Lung (tissue), 12 donors: ENCODE data around the gene ADAMTSL1. TPM values are rescaled to one million over a fixed set of nuclear protein-coding genes. Genes with fewer than 3 reads are reported as not detected.
A peak's percentile ranks its signal among the peaks of the same experiment; 100 is the strongest.

Experiments
- ATAC-seq: fragments of 200-7000 bp; cut with Tn5 transposase; one replicate; pipeline ENCODE4 v1.9.1; 2020; ENCODE audit warnings: moderate number of reproducible peaks; ENCODE audit not compliant: insufficient read depth, low FRiP score
- DNase-seq, 3 donors: peaks; one replicate each; pipeline ENCODE4 v3.0.0-alpha.2; 2013 to 2017
- H3K27ac ChIP-seq, 2 donors: one replicate each; pipeline ENCODE4 v1.5.1; 2013; ENCODE audit warnings: mild to moderate bottlenecking in 2 of 2, moderate library complexity in 2 of 2, control low read depth in 1 of 2, inconsistent platforms in 1 of 2, low read depth in 1 of 2, low read length in 1 of 2
- H3K27me3 ChIP-seq, 3 donors: one replicate each; pipeline ENCODE4 v1.5.1; 2013; ENCODE audit warnings: low read length in 2 of 3; ENCODE audit not compliant: control insufficient read depth in 3 of 3, insufficient read depth in 3 of 3
- H3K36me3 ChIP-seq, 4 donors: one replicate each; pipeline ENCODE4 v1.5.1; 2013; ENCODE audit warnings: low read length in 4 of 4, mild to moderate bottlenecking in 1 of 4, moderate library complexity in 1 of 4; ENCODE audit not compliant: control insufficient read depth in 4 of 4, insufficient read depth in 4 of 4
- H3K4me1 ChIP-seq, 5 donors: one replicate each; pipeline ENCODE4 v1.5.1; 2013; ENCODE audit warnings: low read length in 5 of 5, mild to moderate bottlenecking in 2 of 5, moderate library complexity in 1 of 5; ENCODE audit not compliant: control insufficient read depth in 5 of 5, insufficient read depth in 5 of 5
- H3K4me3 ChIP-seq: one replicate; pipeline ENCODE4 v1.5.1; 2013; ENCODE audit warnings: mild to moderate bottlenecking, control low read depth, moderate library complexity
- H3K9ac ChIP-seq, 2 donors: one replicate each; pipeline ENCODE4 v1.5.1; 2013; ENCODE audit warnings: low read length in 2 of 2, control low read depth in 1 of 2; ENCODE audit not compliant: insufficient read depth in 1 of 2
- H3K9me3 ChIP-seq, 4 donors: one replicate each; pipeline ENCODE4 v1.5.1; 2013; ENCODE audit warnings: low read length in 3 of 4, mild to moderate bottlenecking in 1 of 4, moderate library complexity in 1 of 4; ENCODE audit not compliant: control insufficient read depth in 4 of 4, insufficient read depth in 3 of 4
- CTCF ChIP-seq: IDR thresholded peaks from 2 replicates; pipeline ENCODE4 v1.5.1; 2012; ENCODE audit warnings: mild to moderate bottlenecking; ENCODE audit errors: control extremely low read depth, extremely low read depth
- WGBS, 2 donors: extraction: QIAGEN DNeasy Blood & Tissue Kit; methylation state at CpG; one replicate each; pipeline ENCODE4 v1.1.7; 2013; 5-methylcytosine and 5-hydroxymethylcytosine counted together
- polyA plus RNA-seq, 2 donors: library from polyadenylated mRNA; stranded (reverse); fragments of 200-250 nt; gene quantifications; one replicate each; pipeline ENCODE4 v1.2.1, GENCODE V29; 2013
- total RNA-seq, 2 donors: library from RNA; depleted of rRNA in 1 of 2; stranded (reverse); fragments of >200 nt in 1 of 2; gene quantifications; one replicate each; pipeline ENCODE4 v1.2.1, GENCODE V29; 2014 to 2021
- donor health status: control.
- donor health status: control.
- donor health status: Bipolar disorder and iron deficiency.
- donor health status: healthy.
- donor health status: DM: yes; HTN: yes; CAD: no.

The ADAMTSL1 gene
- total and polyA plus RNA-seq, 4 donors: 0.25 to 36.2 (median 1.4) TPM

GRCh38 chr9:18861609-18862544 is 387.9 kb downstream of the ADAMTSL1 start:
- TF ChIP-seq CTCF: no peak
- no peaks in the 10 kb centered on the region for H3K27me3 ChIP-seq
- peak; percentile 53 to 73 (median 59) for DNase-seq
- H3K4me1 ChIP-seq: peaks cover 0 to 40% (median 8%) of the 10 kb centered on the region in 5 donors
- H3K9me3 ChIP-seq: peaks cover 0 to 2% (median 0%) of the 10 kb centered on the region in 4 donors
- H3K36me3 ChIP-seq: no peaks in the 10 kb centered on the region
- H3K9ac ChIP-seq: peak overlapping the region in 1 of 2 donors; percentile 17
- no peak overlapping the region for H3K4me3 ChIP-seq
- no peak overlapping the region for H3K27ac ChIP-seq
- ATAC-seq: no peak
- WGBS, 2 donors: 65 to 80% methylated on average over 14 of the region's 14 CpGs

GRCh38 chr9:18863791-18864190 is 389.8 kb downstream of the ADAMTSL1 start:
- DNase-seq (peak in 2 of 3 donors; percentile 76 to 83), ATAC-seq (no peak)
- Histone ChIP-seq H3K4me3 (no peak overlapping the region), H3K36me3 (no peaks in the 10 kb centered on the region), H3K27ac (peak overlapping the region in 1 of 2 donors; percentile 44), H3K9ac (no peak overlapping the region), H3K27me3 (no peaks in the 10 kb centered on the region), H3K9me3 (peaks cover 0 to 2% (median under 1%) of the 10 kb centered on the region in 4 donors), H3K4me1 (peaks cover 0 to 34% (median 8%) of the 10 kb centered on the region in 5 donors)
- 81% methylated on average over 4 of the region's 4 CpGs for WGBS, 2 donors
- TF ChIP-seq CTCF: no peak

- TF ChIP-seq CTCF: no peak
- H3K36me3 ChIP-seq: no peaks in the 10 kb centered on the region
- no peaks in the 10 kb centered on the region for H3K27me3 ChIP-seq
- peaks cover 0 to 34% (median 8%) of the 10 kb centered on the region in 5 donors for H3K4me1 ChIP-seq
- H3K27ac ChIP-seq: no peak overlapping the region
- no peak for ATAC-seq
- H3K9ac ChIP-seq: no peak overlapping the region
- 94 to 97% methylated on average over 1 of the region's 1 CpG for WGBS, 2 donors
- no peak for DNase-seq
- no peak overlapping the region for H3K4me3 ChIP-seq
- peaks cover 0 to 9% (median 0%) of the 10 kb centered on the region in 4 donors for H3K9me3 ChIP-seq
Measured at GRCh38 chr9:18864516-18864915, 390.6 kb downstream of the ADAMTSL1 start.
